ENCODE data around the gene TAS1R1. TPM values are rescaled to one million over a fixed set of nuclear protein-coding genes. Genes with fewer than 3 reads are reported as not detected.

The TAS1R1 gene

GRCh38 chr1:6627031-6627430, 71.9 kb downstream of the TAS1R1 start:
- H3K9me3 ChIP-seq (replicated peaks in 1 of 2; ENCODE audit: control insufficient read depth in 2 of 2, insufficient read depth in 1 of 2, low read depth in 1 of 2, low read length in 2 of 2), result no peaks in the 10 kb centered on the region
- H2BK15ac ChIP-seq (ENCODE audit: low read length), result no peak overlapping the region
- no peak overlapping the region for H4K91ac ChIP-seq (ENCODE audit: low read depth, low read length, poor library complexity)
- peaks cover 5 to 8% of the 10 kb centered on the region in 2 donors for H3K4me1 ChIP-seq (ENCODE audit: control insufficient read depth in 2 of 2, insufficient read depth in 1 of 2, low read depth in 1 of 2, low read length in 2 of 2)
- H3K79me1 ChIP-seq (ENCODE audit: low read depth, low read length), result peaks cover 17% of the 10 kb centered on the region
- H2AK5ac ChIP-seq (ENCODE audit: low read depth, low read length), result no peak overlapping the region
- H3K23ac ChIP-seq (ENCODE audit: low read depth, low read length, poor library complexity), result no peak overlapping the region
- no peak overlapping the region for H3K27ac ChIP-seq (replicated peaks; ENCODE audit: low read length)
- H3K4me3 ChIP-seq (ENCODE audit: low read length in 2 of 2), result no peak overlapping the region
- peaks cover 40 to 81% of the 10 kb centered on the region in 2 donors for H3K36me3 ChIP-seq (replicated peaks in 1 of 2; ENCODE audit: control insufficient read depth in 2 of 2, insufficient read depth in 2 of 2, low read length in 2 of 2)
- H2BK12ac ChIP-seq (ENCODE audit: low read length), result no peak overlapping the region
- H4K8ac ChIP-seq (ENCODE audit: low read depth, low read length), result no peak overlapping the region
- no peak overlapping the region for H3K14ac ChIP-seq (ENCODE audit: low read length)
- no peaks in the 10 kb centered on the region for H3K27me3 ChIP-seq (ENCODE audit: control insufficient read depth in 3 of 3, insufficient read depth in 3 of 3, low read depth in 1 of 3, low read length in 3 of 3)
- H2AFZ ChIP-seq (ENCODE audit: low read length), result no peak overlapping the region
- no CpG with 5 or more reads among the region's 9 CpGs for WGBS, 2 donors (ENCODE audit: extremely low coverage in 2 of 2, insufficient read length in 2 of 2, insufficient replicate concordance in 1 of 2)
- H2BK5ac ChIP-seq (ENCODE audit: low read length), result no peak overlapping the region
- H3K4me2 ChIP-seq (ENCODE audit: insufficient read depth, low read length, poor library complexity, severe bottlenecking), result no peak overlapping the region
- no peak overlapping the region for H3K4ac ChIP-seq (ENCODE audit: low read length)
- H3K9ac ChIP-seq (ENCODE audit: low read depth, low read length, poor library complexity), result peak overlapping the region; percentile 34
- no peak overlapping the region for H3K18ac ChIP-seq (ENCODE audit: low read length)
- no peak overlapping the region for H2BK120ac ChIP-seq (ENCODE audit: low read depth, low read length)
- DNase-seq (ENCODE audit: low spot score), result no peak

DNA sequence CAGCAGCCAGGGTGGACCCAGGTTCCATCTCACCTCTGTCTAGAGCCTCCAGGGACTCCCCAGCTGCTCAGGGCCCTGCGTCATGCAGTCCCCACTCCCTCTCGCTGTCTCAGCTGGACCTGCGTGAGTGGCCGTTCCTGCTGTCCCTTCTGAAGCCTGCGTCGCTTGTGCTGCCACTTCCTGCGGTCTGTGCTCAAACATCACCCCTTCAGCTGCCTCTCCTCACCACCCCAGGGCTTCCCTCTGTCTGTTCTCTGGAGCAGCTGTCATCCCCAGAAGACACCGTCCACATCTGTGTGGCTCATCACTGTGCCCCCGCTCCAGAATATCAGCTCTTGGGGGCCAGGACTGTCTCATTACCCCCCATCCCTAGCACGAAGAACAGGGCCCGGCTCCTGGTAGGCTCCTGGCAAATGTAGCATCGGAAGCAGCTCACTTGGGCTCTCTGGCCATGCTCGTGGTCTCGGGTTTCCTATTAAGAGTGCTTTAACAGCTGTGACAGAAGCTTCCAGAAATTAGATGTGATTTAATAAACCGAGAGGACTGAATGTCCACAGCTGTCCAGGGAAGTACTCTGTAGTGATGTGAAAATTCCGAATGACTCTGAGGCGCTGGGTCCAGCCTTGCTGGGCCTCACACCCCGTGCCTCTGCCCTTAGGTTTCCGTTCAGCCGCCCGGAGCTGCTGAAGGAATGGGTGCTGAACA, 72.9 kb downstream of the TAS1R1 start:
- Histone ChIP-seq H3K4me1 (ENCODE audit: control insufficient read depth in 2 of 2, insufficient read depth in 1 of 2, low read depth in 1 of 2, low read length in 2 of 2) (peaks cover 5 to 8% of the 10 kb centered on the region in 2 donors), H3K18ac (ENCODE audit: low read length) (no peak overlapping the region), H3K14ac (ENCODE audit: low read length) (no peak overlapping the region), H3K9ac (ENCODE audit: low read depth, low read length, poor library complexity) (peak overlapping the region; percentile 50), H3K27me3 (ENCODE audit: control insufficient read depth in 3 of 3, insufficient read depth in 3 of 3, low read depth in 1 of 3, low read length in 3 of 3) (no peaks in the 10 kb centered on the region), H3K79me1 (ENCODE audit: low read depth, low read length) (peaks cover 17% of the 10 kb centered on the region), H2BK15ac (ENCODE audit: low read length) (no peak overlapping the region), H2BK5ac (ENCODE audit: low read length) (peak overlapping the region; percentile 82), H3K27ac (replicated peaks; ENCODE audit: low read length) (no peak overlapping the region), H4K91ac (ENCODE audit: low read depth, low read length, poor library complexity) (no peak overlapping the region), H3K4me3 (ENCODE audit: low read length in 2 of 2) (no peak overlapping the region), H3K9me3 (replicated peaks in 1 of 2; ENCODE audit: control insufficient read depth in 2 of 2, insufficient read depth in 1 of 2, low read depth in 1 of 2, low read length in 2 of 2) (no peaks in the 10 kb centered on the region), H2AFZ (ENCODE audit: low read length) (no peak overlapping the region), H3K23ac (ENCODE audit: low read depth, low read length, poor library complexity) (peak overlapping the region; percentile 80), H3K36me3 (replicated peaks in 1 of 2; ENCODE audit: control insufficient read depth in 2 of 2, insufficient read depth in 2 of 2, low read length in 2 of 2) (peaks cover 43 to 81% of the 10 kb centered on the region in 2 donors), H2BK120ac (ENCODE audit: low read depth, low read length) (no peak overlapping the region), H2BK12ac (ENCODE audit: low read length) (no peak overlapping the region), H3K4me2 (ENCODE audit: insufficient read depth, low read length, poor library complexity, severe bottlenecking) (no peak overlapping the region), H4K8ac (ENCODE audit: low read depth, low read length) (no peak overlapping the region), H2AK5ac (ENCODE audit: low read depth, low read length) (no peak overlapping the region), H3K4ac (ENCODE audit: low read length) (no peak overlapping the region)
- no peak for DNase-seq (ENCODE audit: low spot score)
- no CpG with 5 or more reads among the region's 21 CpGs for WGBS, 2 donors (ENCODE audit: extremely low coverage in 2 of 2, insufficient read length in 2 of 2, insufficient replicate concordance in 1 of 2)

GRCh38 chr1:6628971-6629479, 73.9 kb downstream of the TAS1R1 start:
- no peak overlapping the region for H4K91ac ChIP-seq (ENCODE audit: low read depth, low read length, poor library complexity)

More at GRCh38 chr1:6628971-6629479, 73.9 kb downstream of the TAS1R1 start:
- Histone ChIP-seq H2BK15ac (ENCODE audit: low read length) (no peak overlapping the region), H3K27ac (replicated peaks; ENCODE audit: low read length) (no peak overlapping the region), H3K14ac (ENCODE audit: low read length) (peak overlapping the region; percentile 21), H2BK12ac (ENCODE audit: low read length) (no peak overlapping the region), H3K23ac (ENCODE audit: low read depth, low read length, poor library complexity) (no peak overlapping the region), H4K8ac (ENCODE audit: low read depth, low read length) (no peak overlapping the region), H3K79me1 (ENCODE audit: low read depth, low read length) (peaks cover 18% of the 10 kb centered on the region), H2BK5ac (ENCODE audit: low read length) (no peak overlapping the region), H2BK120ac (ENCODE audit: low read depth, low read length) (no peak overlapping the region), H2AK5ac (ENCODE audit: low read depth, low read length) (no peak overlapping the region), H3K36me3 (replicated peaks in 1 of 2; ENCODE audit: control insufficient read depth in 2 of 2, insufficient read depth in 2 of 2, low read length in 2 of 2) (peaks cover 46 to 81% of the 10 kb centered on the region in 2 donors), H3K4me1 (ENCODE audit: control insufficient read depth in 2 of 2, insufficient read depth in 1 of 2, low read depth in 1 of 2, low read length in 2 of 2) (peaks cover 5 to 8% of the 10 kb centered on the region in 2 donors), H3K18ac (ENCODE audit: low read length) (no peak overlapping the region), H3K27me3 (ENCODE audit: control insufficient read depth in 3 of 3, insufficient read depth in 3 of 3, low read depth in 1 of 3, low read length in 3 of 3) (no peaks in the 10 kb centered on the region), H3K9ac (ENCODE audit: low read depth, low read length, poor library complexity) (no peak overlapping the region), H3K4me2 (ENCODE audit: insufficient read depth, low read length, poor library complexity, severe bottlenecking) (no peak overlapping the region), H3K4ac (ENCODE audit: low read length) (no peak overlapping the region), H3K9me3 (replicated peaks in 1 of 2; ENCODE audit: control insufficient read depth in 2 of 2, insufficient read depth in 1 of 2, low read depth in 1 of 2, low read length in 2 of 2) (no peaks in the 10 kb centered on the region), H2AFZ (ENCODE audit: low read length) (no peak overlapping the region), H3K4me3 (ENCODE audit: low read length in 2 of 2) (no peak overlapping the region)
- DNase-seq (ENCODE audit: low spot score), result no peak
- WGBS, 2 donors (ENCODE audit: extremely low coverage in 2 of 2, insufficient read length in 2 of 2, insufficient replicate concordance in 1 of 2), result no CpG with 5 or more reads among the region's 12 CpGs

Small RNA genes within 50 kb of the gene (small RNA-seq; reads per million reads assigned to genes)
- not detected for gene RNU6-731P (ENCODE audit: insufficient read depth)

All from neuronal stem cell (in vitro differentiated cells).